Vagina (tissue), 2 donors: Measurements from ENCODE around the gene ID3.

ENCODE experiments used
- CTCF ChIP-seq, 3 experiments: fragments of 450-650 bp in 2 of 3; fragments of 200-600 bp in 1 of 3; sonication (generic) in 1 of 3; IDR thresholded peaks; one replicate each; pipeline ENCODE4 v1.5.1; 2017 to 2019; ENCODE audit warnings: antibody characterized with exemption in 3 of 3, mild to moderate bottlenecking in 2 of 3, moderate library complexity in 2 of 3
- POLR2AphosphoS5 ChIP-seq, 2 donors: sonication (generic); formaldehyde crosslinking; IDR thresholded peaks; one replicate each; pipeline ENCODE4 v1.9.0; 2017; ENCODE audit warnings: antibody characterized with exemption in 2 of 2, mild to moderate bottlenecking in 2 of 2, low read depth in 1 of 2; ENCODE audit not compliant: insufficient read depth in 1 of 2

- TF ChIP-seq CTCF (IDR thresholded peaks at IDR 0.05) (no peak), POLR2AphosphoS5 (IDR thresholded peaks at IDR 0.05; ENCODE audit: insufficient read depth in 1 of 2, low read depth in 1 of 2) (peak in 1 of 2 donors; percentile 73)
These were observed 26.2 kb upstream of the ID3 start for GRCh38 chr1:23585321-23586022.
